Left lung (tissue), 10 donors: ENCODE results near the gene TRIM46. TPM values are rescaled to one million over a fixed set of nuclear protein-coding genes. Genes with fewer than 3 reads are reported as not detected.

Experiments
- ATAC-seq: fragments of 200-7000 bp; cut with Tn5 transposase; one replicate; pipeline ENCODE4 v1.9.1; 2020; ENCODE audit warnings: moderate library complexity
- DNase-seq, 4 donors: peaks; one replicate each; pipeline ENCODE4 v3.0.0-alpha.2; 2013 to 2020
- H3K27ac ChIP-seq, 2 donors: fragments of 200-600 bp; sonication (generic) in 1 of 2; one replicate each; pipeline versions ENCODE4 v1.5.0 to v1.8.0; 2020 to 2021
- H3K27me3 ChIP-seq, 2 donors: fragments of 200-600 bp; sonication (generic) in 1 of 2; one replicate each; pipeline versions ENCODE4 v1.5.0 to v1.8.0; 2020 to 2021
- H3K36me3 ChIP-seq, 2 donors: fragments of 200-600 bp; sonication (generic) in 1 of 2; one replicate each; pipeline versions ENCODE4 v1.5.0 to v1.8.0; 2020 to 2021
- H3K4me1 ChIP-seq, 2 donors: fragments of 200-600 bp; one replicate each; pipeline ENCODE4 v1.8.0; 2021
- H3K4me3 ChIP-seq, 2 donors: fragments of 200-600 bp; sonication (generic) in 1 of 2; one replicate each; pipeline versions ENCODE4 v1.5.0 to v1.8.0; 2020 to 2021; ENCODE audit warnings: mild to moderate bottlenecking in 1 of 2
- H3K9me3 ChIP-seq, 2 donors: fragments of 200-600 bp; sonication (generic) in 1 of 2; one replicate each; pipeline versions ENCODE4 v1.5.0 to v1.8.0; 2020 to 2021
- CTCF ChIP-seq, 2 donors: fragments of 200-600 bp; sonication (generic) in 1 of 2; IDR thresholded peaks; one replicate each; pipeline versions ENCODE4 v1.5.0 to v1.8.0; 2021; ENCODE audit warnings: antibody characterized with exemption in 2 of 2
- intact Hi-C, 2 donors: fragments of 100-400 bp; cut with DNase I; formaldehyde crosslinking; loops; one replicate each; pipeline versions ENCODE4 v1.11.2 to v1.14.2; 2022
- polyA plus RNA-seq, 6 donors: library from polyadenylated mRNA; unstranded; fragments of 120-200 nt; gene quantifications; one replicate each; pipeline ENCODE4 v1.2.1, GENCODE V29; 2013; ENCODE audit not compliant: insufficient read length in 6 of 6
- total RNA-seq, 2 donors: library from RNA; stranded (reverse); fragmentation: NEBNext Ultra II Directional; extraction: Animal tissue kit (Norgen Biotek cat#: 25700); gene quantifications; one replicate each; pipeline ENCODE4 v1.2.1, GENCODE V29; 2021
- donor health status: DM: no; HTN: yes; CAD: no.
- donor health status: DM: no; HTN: no; CAD: no.

TRIM46 gene
- total and polyA plus RNA-seq, 8 donors = 0.45 to 6.2 (median 4.2) TPM

- Histone ChIP-seq H3K4me1 (peaks cover 5 to 37% of the 10 kb centered on the region in 2 donors), H3K27me3 (peaks cover 0 to 12% of the 10 kb centered on the region in 2 donors), H3K4me3 (no peak overlapping the region), H3K36me3 (no peaks in the 10 kb centered on the region), H3K9me3 (no peaks in the 10 kb centered on the region), H3K27ac (no peak overlapping the region)
- DNase-seq (no peak), ATAC-seq (no peak)
- intact Hi-C loops = no loop called here
- no peak for TF ChIP-seq CTCF (IDR thresholded peaks at IDR 0.05)
Observed at GRCh38 chr1:155179112-155180031, 5.7 kb downstream of the TRIM46 start.

GRCh38 chr1:155181371-155182051, 7.9 kb downstream of the TRIM46 start:
- ATAC-seq (no peak), DNase-seq (peak in 2 of 4 donors; percentile 15 to 80)
- Histone ChIP-seq H3K27ac (no peak overlapping the region), H3K4me1 (peaks cover 5 to 38% of the 10 kb centered on the region in 2 donors), H3K27me3 (no peaks in the 10 kb centered on the region), H3K9me3 (no peaks in the 10 kb centered on the region), H3K36me3 (no peaks in the 10 kb centered on the region), H3K4me3 (no peak overlapping the region)
- intact Hi-C loops = no loop called here
- TF ChIP-seq CTCF (IDR thresholded peaks at IDR 0.05) = no peak

DNA sequence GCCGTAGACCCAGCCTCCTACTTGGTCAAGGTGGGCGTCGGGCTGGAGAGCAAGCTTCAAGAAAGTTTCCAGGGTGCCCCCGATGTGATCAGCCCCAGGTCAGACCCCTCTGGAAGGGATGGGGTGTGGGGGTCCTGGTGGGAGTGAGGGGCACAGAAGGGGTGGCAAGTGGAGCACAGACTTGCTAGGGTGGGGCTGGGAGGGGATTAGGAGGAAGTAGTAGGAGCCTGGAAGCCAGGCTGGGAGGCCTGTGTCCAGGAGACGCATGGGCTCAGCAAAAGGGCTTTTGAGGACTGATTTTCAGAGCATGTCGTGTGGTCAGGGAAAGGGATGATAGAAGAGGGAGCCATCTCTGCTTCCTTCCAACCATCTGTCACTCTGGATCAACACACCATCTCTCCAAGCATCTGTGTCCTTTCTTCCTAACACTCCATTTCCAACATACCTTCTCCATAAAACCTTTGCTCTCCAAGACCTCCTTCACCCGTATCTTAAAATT, 8.5 kb downstream of the TRIM46 start:
- ATAC-seq = no peak
- Histone ChIP-seq H3K36me3 (no peaks in the 10 kb centered on the region), H3K27ac (no peak overlapping the region), H3K27me3 (no peaks in the 10 kb centered on the region), H3K4me3 (no peak overlapping the region), H3K9me3 (no peaks in the 10 kb centered on the region), H3K4me1 (peaks cover 0 to 32% of the 10 kb centered on the region in 2 donors)
- peak in 1 of 4 donors; percentile 32 for DNase-seq
- intact Hi-C loops = no loop called here
- no peak for TF ChIP-seq CTCF (IDR thresholded peaks at IDR 0.05)

- TF ChIP-seq CTCF (IDR thresholded peaks at IDR 0.05) = no peak
- H3K27me3 ChIP-seq = no peaks in the 10 kb centered on the region
- ATAC-seq (no peak), DNase-seq (peak in 1 of 4 donors; percentile 36)
- H3K4me3 ChIP-seq = no peak overlapping the region
- H3K9me3 ChIP-seq = no peaks in the 10 kb centered on the region
- no peaks in the 10 kb centered on the region for H3K36me3 ChIP-seq
- H3K27ac ChIP-seq = no peak overlapping the region
- intact Hi-C loops = no loop called here
- H3K4me1 ChIP-seq = peaks cover 0 to 17% of the 10 kb centered on the region in 2 donors
Observed at GRCh38 chr1:155183775-155184221, 10.1 kb downstream of the TRIM46 start.

- Histone ChIP-seq H3K4me3 (no peak overlapping the region), H3K9me3 (no peaks in the 10 kb centered on the region), H3K4me1 (peaks cover 0 to 15% of the 10 kb centered on the region in 2 donors), H3K27me3 (no peaks in the 10 kb centered on the region), H3K36me3 (no peaks in the 10 kb centered on the region), H3K27ac (peak overlapping the region in 1 of 2 donors; percentile 39)
- peak; percentile 0 for ATAC-seq
- TF ChIP-seq CTCF (IDR thresholded peaks at IDR 0.05) = no peak
- intact Hi-C loops = no loop called here
- peak in 1 of 4 donors; percentile 31 for DNase-seq
Observed at GRCh38 chr1:155184351-155184811, 10.7 kb downstream of the TRIM46 start.
